AG09319 (cell line): ENCODE data around the gene PSTPIP1.

ENCODE experiments used
- DNase-seq: peaks from one replicate; pipeline ENCODE4 v3.0.0-alpha.2; 2010; ENCODE audit warnings: low read depth; ENCODE audit errors: extremely low read depth
- CTCF ChIP-seq: IDR thresholded peaks from 2 replicates; pipeline ENCODE4 v1.5.1; 2011; ENCODE audit warnings: low read depth, mild to moderate bottlenecking, inconsistent platforms, low read length, moderate library complexity

PSTPIP1 gene

GRCh38 chr15:77053709-77054108, 58.8 kb downstream of the PSTPIP1 start:
- DNase-seq: no peak
- TF ChIP-seq CTCF: no peak

- no peak for TF ChIP-seq CTCF
- DNase-seq: no peak
Observed at GRCh38 chr15:77057072-77057471, 62.1 kb downstream of the PSTPIP1 start.

- DNase-seq: no peak
Observed at GRCh38 chr15:77057685-77058084, 62.8 kb downstream of the PSTPIP1 start.

GRCh38 chr15:77058468-77058867, 63.5 kb downstream of the PSTPIP1 start:
- DNase-seq: no peak
- TF ChIP-seq CTCF: no peak

More at GRCh38 chr15:77057685-77058084, 62.8 kb downstream of the PSTPIP1 start:
- no peak for TF ChIP-seq CTCF

DNA sequence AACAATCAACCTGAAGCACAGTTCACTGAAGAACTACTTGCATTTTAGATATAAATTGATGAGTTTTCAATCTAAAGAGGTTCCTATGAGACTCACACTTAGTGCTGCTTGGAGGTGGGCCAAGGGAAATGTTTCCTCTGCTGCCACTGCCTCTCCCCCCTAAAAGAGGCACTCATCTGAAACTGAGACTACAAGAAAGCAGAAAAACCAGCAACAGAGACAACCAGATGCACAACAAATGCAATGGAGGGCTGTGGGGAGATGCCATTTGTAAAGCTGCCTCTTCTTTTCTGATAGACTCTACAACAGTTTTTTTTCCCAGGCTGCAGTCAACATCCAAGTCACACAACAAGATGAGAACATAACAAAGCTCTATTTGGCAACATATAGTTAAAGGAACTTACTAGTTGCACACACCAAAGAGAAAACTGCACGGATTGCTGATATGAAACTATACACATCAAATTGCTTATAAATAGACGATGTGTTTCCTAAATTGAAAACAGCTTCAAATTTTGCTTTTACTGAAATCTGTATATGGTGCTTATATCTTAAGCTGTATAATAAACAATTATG, 64.9 kb downstream of the PSTPIP1 start:
- no peak for TF ChIP-seq CTCF
- DNase-seq: no peak

DNA sequence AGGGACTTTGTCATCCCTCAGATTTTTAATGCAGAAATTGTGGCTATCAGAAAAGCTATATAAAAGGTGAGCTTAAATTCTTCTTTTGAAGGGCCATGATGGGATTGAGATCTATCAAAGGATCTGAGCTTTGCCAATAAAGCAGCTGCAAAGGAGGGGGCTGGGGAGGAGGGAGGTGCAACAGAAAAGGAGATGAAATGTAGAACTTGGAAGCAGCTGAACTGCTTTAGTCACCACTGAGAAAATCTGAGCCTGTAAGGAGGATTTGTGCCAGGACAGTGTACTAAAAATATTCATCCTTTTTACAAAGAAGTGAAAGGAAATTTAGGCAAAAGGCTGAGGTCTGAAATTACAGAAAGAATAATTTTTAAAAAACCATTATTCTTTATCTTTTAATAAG, 65.6 kb downstream of the PSTPIP1 start:
- no peak for DNase-seq

GRCh38 chr15:77063249-77063648, 68.3 kb downstream of the PSTPIP1 start:
- TF ChIP-seq CTCF: no peak
- no peak for DNase-seq

More for the DNA sequence above, 65.6 kb downstream of the PSTPIP1 start:
- no peak for TF ChIP-seq CTCF
